ENCODE results near the gene OSBPL5.

OSBPL5 gene

GRCh38 chr11:3133261-3134217 is 31.6 kb downstream of the OSBPL5 start:
- no peak for ATAC-seq

- no peak for ATAC-seq
Observed at GRCh38 chr11:3132831-3133260, 32.3 kb downstream of the OSBPL5 start.

- ATAC-seq, result no peak
Observed at GRCh38 chr11:3132271-3132781, 32.8 kb downstream of the OSBPL5 start.

GRCh38 chr11:3131330-3131941 is 33.7 kb downstream of the OSBPL5 start:
- ATAC-seq, result no peak

- ATAC-seq, result no peak
Observed at GRCh38 chr11:3130269-3131071, 34.6 kb downstream of the OSBPL5 start.

- ATAC-seq, result no peak
Observed at GRCh38 chr11:3129591-3130268, 35.4 kb downstream of the OSBPL5 start.

GRCh38 chr11:3129181-3129590 is 35.9 kb downstream of the OSBPL5 start:
- ATAC-seq, result no peak

- no peak for ATAC-seq
Observed at GRCh38 chr11:3128356-3129180, 36.5 kb downstream of the OSBPL5 start.

- no peak for ATAC-seq
Observed at GRCh38 chr11:3127706-3128355, 37.3 kb downstream of the OSBPL5 start.

GRCh38 chr11:3126901-3127691 is 38.0 kb downstream of the OSBPL5 start:
- no peak for ATAC-seq

- ATAC-seq, result no peak
Observed at GRCh38 chr11:3126207-3126865, 38.8 kb downstream of the OSBPL5 start.

- ATAC-seq, result no peak
Observed at GRCh38 chr11:3124821-3125220, 40.3 kb downstream of the OSBPL5 start.

GRCh38 chr11:3123761-3124733 is 41.1 kb downstream of the OSBPL5 start:
- no peak for ATAC-seq

- no peak for ATAC-seq
Observed at GRCh38 chr11:3123305-3123704, 41.8 kb downstream of the OSBPL5 start.

GRCh38 chr11:3122775-3123201 is 42.3 kb downstream of the OSBPL5 start:
- no peak for ATAC-seq

- ATAC-seq, result no peak
Observed at GRCh38 chr11:3121931-3122774, 43.0 kb downstream of the OSBPL5 start.

- no peak for ATAC-seq
Observed at GRCh38 chr11:3121416-3121815, 43.7 kb downstream of the OSBPL5 start.

Measured in activated CD4-positive, CD25-positive, alpha-beta regulatory T cell treated with anti-CD3 and anti-CD28 coated beads, Interleukin-2, amount 50 U/mL, for 24 hours (primary cell).